HG03095 (cell line): ENCODE results near the gene CSRNP3.
A peak's percentile ranks its signal among the peaks of the same experiment; 100 is the strongest.

ENCODE experiments used
- ATAC-seq: cut with Tn5 transposase; IDR thresholded peaks from one replicate; pipeline ENCODE4 v1.9.1; 2021; ENCODE audit warnings: moderate library complexity; ENCODE audit not compliant: unreplicated experiment

Gene CSRNP3

GRCh38 chr2:165539985-165540384 is 70.5 kb downstream of the CSRNP3 start:
- no peak for ATAC-seq

- ATAC-seq, result peak; percentile 94
These were observed 75.4 kb downstream of the CSRNP3 start for GRCh38 chr2:165544897-165545296.

GRCh38 chr2:165547900-165548299 is 78.4 kb downstream of the CSRNP3 start:
- no peak for ATAC-seq

GRCh38 chr2:165549619-165550018 is 80.1 kb downstream of the CSRNP3 start:
- no peak for ATAC-seq

- ATAC-seq, result no peak
These were observed 89.3 kb downstream of the CSRNP3 start for GRCh38 chr2:165558832-165559231.

- ATAC-seq, result no peak
These were observed 91.0 kb downstream of the CSRNP3 start for GRCh38 chr2:165560377-165560988.

- ATAC-seq, result no peak
These were observed 92.0 kb downstream of the CSRNP3 start for GRCh38 chr2:165561516-165561915.

GRCh38 chr2:165562233-165562632 is 92.7 kb downstream of the CSRNP3 start:
- ATAC-seq, result no peak

- ATAC-seq, result no peak
These were observed 94.1 kb downstream of the CSRNP3 start for GRCh38 chr2:165563468-165564225.

- no peak for ATAC-seq
These were observed 96.5 kb downstream of the CSRNP3 start for GRCh38 chr2:165566008-165566407.

GRCh38 chr2:165567273-165567672 is 97.8 kb downstream of the CSRNP3 start:
- ATAC-seq, result no peak

GRCh38 chr2:165568361-165568760 is 98.9 kb downstream of the CSRNP3 start:
- no peak for ATAC-seq

- no peak for ATAC-seq
These were observed 102.0 kb downstream of the CSRNP3 start for GRCh38 chr2:165571477-165571876.

GRCh38 chr2:165572151-165572550 is 102.7 kb downstream of the CSRNP3 start:
- no peak for ATAC-seq

GRCh38 chr2:165573534-165574461 is 104.3 kb downstream of the CSRNP3 start:
- no peak for ATAC-seq

- ATAC-seq, result no peak
These were observed 105.6 kb downstream of the CSRNP3 start for GRCh38 chr2:165575044-165575615.

- no peak for ATAC-seq
These were observed 107.1 kb downstream of the CSRNP3 start for GRCh38 chr2:165576409-165577154.

GRCh38 chr2:165582409-165582808 is 112.9 kb downstream of the CSRNP3 start:
- ATAC-seq, result no peak

GRCh38 chr2:165582863-165583506 is 113.5 kb downstream of the CSRNP3 start:
- no peak for ATAC-seq

GRCh38 chr2:165584126-165584654 is 114.7 kb downstream of the CSRNP3 start:
- no peak for ATAC-seq
